HG03045 (cell line): ENCODE results near the gene PCSK6.
"Not testable (repeated sequence)": the region's sequence is repeated elsewhere in the genome, so short reads cannot be mapped to it uniquely, and the experiment has no call there.

ENCODE experiments used
- ATAC-seq: cut with Tn5 transposase; IDR thresholded peaks from one replicate; pipeline ENCODE4 v1.9.1; 2021; ENCODE audit warnings: mild to moderate bottlenecking, moderate library complexity; ENCODE audit not compliant: unreplicated experiment

Gene PCSK6

GRCh38 chr15:101463696-101464095 lies 25.8 kb downstream of the PCSK6 start:
- ATAC-seq = not testable (repeated sequence)

- ATAC-seq = no peak
These were observed 26.2 kb downstream of the PCSK6 start for GRCh38 chr15:101463270-101463669.

- no peak for ATAC-seq
These were observed 28.4 kb downstream of the PCSK6 start for GRCh38 chr15:101461097-101461496.

GRCh38 chr15:101459579-101460300 lies 29.8 kb downstream of the PCSK6 start:
- ATAC-seq = no peak

- no peak for ATAC-seq
These were observed 30.5 kb downstream of the PCSK6 start for GRCh38 chr15:101458908-101459578.

GRCh38 chr15:101458158-101458900 lies 31.2 kb downstream of the PCSK6 start:
- no peak for ATAC-seq

- ATAC-seq = no peak
These were observed 31.8 kb downstream of the PCSK6 start for GRCh38 chr15:101457696-101458095.

GRCh38 chr15:101456057-101456739 lies 33.3 kb downstream of the PCSK6 start:
- no peak for ATAC-seq

GRCh38 chr15:101455291-101456025 lies 34.0 kb downstream of the PCSK6 start:
- ATAC-seq = no peak

GRCh38 chr15:101454781-101455180 lies 34.7 kb downstream of the PCSK6 start:
- not testable (repeated sequence) for ATAC-seq

- ATAC-seq = no peak
These were observed 35.1 kb downstream of the PCSK6 start for GRCh38 chr15:101454365-101454764.

GRCh38 chr15:101453123-101454120 lies 36.1 kb downstream of the PCSK6 start:
- ATAC-seq = no peak

- no peak for ATAC-seq
These were observed 36.9 kb downstream of the PCSK6 start for GRCh38 chr15:101452572-101452971.

- no peak for ATAC-seq
These were observed 37.7 kb downstream of the PCSK6 start for GRCh38 chr15:101451846-101452245.

- no peak for ATAC-seq
These were observed 38.2 kb downstream of the PCSK6 start for GRCh38 chr15:101451266-101451799.

GRCh38 chr15:101450403-101451265 lies 38.9 kb downstream of the PCSK6 start:
- no peak for ATAC-seq

GRCh38 chr15:101449471-101450402 lies 39.8 kb downstream of the PCSK6 start:
- ATAC-seq = no peak
